DOHH2 (cell line): Measurements from ENCODE around the gene DYNC1I1.

ENCODE experiments used
- EZH2phosphoT487 ChIP-seq: fragments of 200-600 bp; sonication (generic); IDR thresholded peaks from 2 replicates; pipeline ENCODE4 v1.6.1; 2017; ENCODE audit warnings: borderline replicate concordance, mild to moderate bottlenecking, antibody characterized with exemption, low read length, moderate library complexity, mixed read lengths
- TF ChIP-seq, protein P1 (sequence below): fragments of 200-600 bp; sonication (generic); IDR thresholded peaks from one replicate; pipeline ENCODE4 v1.5.1; 2014; ENCODE audit warnings: antibody characterized with exemption, mild to moderate bottlenecking, low read depth, low read length; ENCODE audit not compliant: poor library complexity, severe bottlenecking

DNA sequence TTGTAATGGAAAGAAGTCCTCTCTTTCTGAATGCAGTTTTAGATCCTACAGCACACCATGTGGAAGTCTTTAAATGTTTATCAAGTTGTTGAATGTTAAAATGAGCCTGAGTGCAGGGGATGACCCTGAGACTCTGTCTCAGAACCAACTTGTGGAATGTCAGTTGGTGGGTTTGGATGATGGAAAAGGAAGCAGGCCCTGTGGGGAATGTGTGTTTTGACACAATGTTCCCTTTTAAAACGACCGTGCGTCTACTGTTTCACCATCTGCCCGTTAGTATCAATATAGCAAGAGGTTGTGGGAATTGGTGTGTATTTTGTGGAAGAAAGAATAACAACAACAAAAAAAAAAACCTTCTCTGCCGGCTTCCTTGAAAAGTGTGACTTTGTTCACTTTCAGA, 8.3 kb downstream of the DYNC1I1 start:
- TF ChIP-seq EZH2phosphoT487, result no peak
- TF ChIP-seq, protein P1, sequence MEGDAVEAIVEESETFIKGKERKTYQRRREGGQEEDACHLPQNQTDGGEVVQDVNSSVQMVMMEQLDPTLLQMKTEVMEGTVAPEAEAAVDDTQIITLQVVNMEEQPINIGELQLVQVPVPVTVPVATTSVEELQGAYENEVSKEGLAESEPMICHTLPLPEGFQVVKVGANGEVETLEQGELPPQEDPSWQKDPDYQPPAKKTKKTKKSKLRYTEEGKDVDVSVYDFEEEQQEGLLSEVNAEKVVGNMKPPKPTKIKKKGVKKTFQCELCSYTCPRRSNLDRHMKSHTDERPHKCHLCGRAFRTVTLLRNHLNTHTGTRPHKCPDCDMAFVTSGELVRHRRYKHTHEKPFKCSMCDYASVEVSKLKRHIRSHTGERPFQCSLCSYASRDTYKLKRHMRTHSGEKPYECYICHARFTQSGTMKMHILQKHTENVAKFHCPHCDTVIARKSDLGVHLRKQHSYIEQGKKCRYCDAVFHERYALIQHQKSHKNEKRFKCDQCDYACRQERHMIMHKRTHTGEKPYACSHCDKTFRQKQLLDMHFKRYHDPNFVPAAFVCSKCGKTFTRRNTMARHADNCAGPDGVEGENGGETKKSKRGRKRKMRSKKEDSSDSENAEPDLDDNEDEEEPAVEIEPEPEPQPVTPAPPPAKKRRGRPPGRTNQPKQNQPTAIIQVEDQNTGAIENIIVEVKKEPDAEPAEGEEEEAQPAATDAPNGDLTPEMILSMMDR, result no peak
